ENCODE data around the gene TLE1.

Gene TLE1

DNA sequence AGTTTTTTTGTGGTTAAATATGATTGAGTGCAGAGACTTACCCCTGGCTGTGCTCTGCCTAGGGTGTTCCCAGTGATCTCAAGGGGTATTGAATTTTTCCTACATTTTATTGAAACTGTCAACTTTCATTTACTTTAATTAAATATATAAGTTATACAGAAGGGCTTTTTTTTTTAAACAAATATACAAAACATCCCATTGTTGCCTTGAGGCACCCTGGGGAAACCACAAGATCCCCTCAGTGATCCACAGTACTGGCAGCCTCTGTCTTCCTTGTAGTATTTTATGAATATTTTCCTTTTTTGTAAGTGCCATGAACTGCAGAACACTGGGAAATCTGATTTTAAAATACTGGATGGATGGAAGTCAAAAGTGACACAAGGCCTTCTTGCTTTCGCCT is 123.7 kb downstream of the TLE1 start:
- DNase-seq, result no peak

DNA sequence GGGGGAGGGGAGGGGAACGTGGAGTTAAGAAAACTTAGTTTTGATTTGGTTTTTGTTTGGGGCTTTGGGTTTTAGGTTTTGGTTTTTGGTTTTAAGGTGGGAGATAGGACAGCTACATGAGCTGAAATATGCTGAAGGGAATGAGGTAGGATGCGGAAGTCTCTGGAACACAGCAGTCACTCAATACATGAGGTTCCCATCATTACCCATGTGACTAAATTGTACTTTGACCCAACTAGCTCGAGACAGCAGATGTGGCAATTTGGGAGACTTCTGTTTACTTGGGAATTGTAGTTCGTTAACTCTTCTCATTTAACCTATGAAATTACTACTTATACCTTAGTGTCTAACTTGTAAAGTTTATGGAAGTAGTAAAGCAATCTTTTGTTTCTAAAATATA is 124.2 kb downstream of the TLE1 start:
- no peak for DNase-seq

DNA sequence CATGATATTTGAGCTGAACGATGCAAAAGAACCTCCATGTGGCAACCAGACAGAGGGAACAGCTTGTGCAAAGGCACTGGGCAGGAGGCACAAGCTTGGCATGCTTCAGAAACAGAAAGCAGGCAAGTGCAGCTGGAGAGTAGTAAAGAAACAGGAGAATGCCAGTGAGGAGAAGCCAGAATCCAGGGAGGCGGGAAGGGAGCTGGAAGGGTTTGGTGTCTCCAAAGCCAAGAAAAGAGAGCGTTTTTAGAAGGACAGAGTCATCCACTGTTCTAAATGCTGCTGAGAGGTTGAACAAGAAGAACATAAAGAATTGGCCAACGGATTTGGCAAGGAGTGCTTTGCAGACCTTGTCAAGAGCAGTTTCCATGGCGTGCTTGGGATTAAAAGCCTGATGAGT is 124.7 kb downstream of the TLE1 start:
- no peak for DNase-seq

DNA sequence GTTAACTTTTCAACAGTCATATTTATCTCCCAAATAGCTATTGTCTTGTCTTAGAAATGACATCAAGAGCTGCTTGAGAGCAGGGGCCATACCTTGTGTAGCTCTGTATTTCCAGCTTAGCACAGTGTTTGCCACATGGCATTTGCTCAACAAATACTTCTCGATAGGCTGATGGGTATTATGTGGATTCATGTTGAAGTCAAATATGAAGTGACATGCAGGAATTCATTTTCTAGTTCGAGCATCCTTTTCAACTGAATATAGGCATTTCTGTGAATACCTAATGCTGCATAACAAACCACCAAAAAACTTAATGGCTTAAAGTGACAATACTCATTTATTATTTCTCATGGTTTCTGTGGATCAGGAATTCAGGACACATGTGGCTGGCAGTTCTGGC is 125.6 kb downstream of the TLE1 start:
- no peak for DNase-seq

DNA sequence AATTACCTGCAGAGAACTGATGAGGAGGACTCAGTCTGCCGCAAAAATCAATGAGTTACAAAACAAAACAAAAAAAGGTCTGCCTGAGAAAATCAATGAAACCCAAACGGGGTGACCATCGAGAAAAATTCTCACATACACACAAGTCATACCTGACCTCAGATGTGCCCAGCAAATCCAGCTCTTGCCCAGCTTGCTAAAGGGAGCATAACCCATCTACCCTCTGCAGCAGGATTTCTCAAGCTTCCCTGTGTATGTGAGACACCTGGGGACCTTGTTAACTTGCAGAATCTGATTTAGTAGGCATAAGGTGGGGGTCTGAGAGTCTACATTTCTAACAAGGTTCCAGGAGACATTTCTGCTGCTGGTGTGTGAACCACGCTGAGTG is 126.3 kb downstream of the TLE1 start:
- no peak for DNase-seq

DNA sequence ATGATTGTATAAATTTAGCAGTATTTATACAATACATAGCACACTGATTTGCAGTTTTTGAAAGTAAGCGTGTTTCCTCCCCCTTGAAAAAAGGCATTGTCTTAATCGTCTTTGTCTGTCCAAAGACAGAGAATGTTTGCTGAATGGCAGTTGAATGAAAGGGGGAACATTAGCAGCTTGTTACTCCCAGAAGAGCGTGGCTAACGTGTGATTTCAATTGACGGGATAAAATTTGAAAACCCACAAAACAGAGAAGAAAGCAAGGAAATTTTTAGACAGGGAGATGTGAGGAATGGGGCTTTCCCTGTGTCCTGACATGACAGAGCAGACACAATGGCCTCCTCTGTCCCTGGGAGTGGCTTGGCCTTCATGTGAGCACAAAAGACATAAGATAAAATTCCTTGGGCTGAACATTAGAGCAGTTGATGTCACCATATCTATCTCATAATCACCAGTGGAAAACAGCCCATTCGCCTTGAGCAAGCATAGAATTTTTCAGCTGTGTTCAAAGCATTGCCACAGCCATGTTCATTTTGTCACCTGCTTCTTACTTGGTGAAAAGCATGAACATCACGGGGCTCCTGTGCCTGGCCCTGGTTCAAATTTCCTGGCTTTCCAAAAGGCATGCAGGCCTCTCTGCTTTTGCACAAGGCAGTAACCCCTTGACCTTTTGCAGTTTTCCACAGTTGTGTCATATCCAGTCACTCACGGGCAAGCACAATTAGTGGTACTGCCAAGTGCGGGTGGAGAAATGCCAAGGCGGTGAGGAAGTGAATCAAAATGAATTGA is 126.9 kb downstream of the TLE1 start:
- DNase-seq, result no peak

DNA sequence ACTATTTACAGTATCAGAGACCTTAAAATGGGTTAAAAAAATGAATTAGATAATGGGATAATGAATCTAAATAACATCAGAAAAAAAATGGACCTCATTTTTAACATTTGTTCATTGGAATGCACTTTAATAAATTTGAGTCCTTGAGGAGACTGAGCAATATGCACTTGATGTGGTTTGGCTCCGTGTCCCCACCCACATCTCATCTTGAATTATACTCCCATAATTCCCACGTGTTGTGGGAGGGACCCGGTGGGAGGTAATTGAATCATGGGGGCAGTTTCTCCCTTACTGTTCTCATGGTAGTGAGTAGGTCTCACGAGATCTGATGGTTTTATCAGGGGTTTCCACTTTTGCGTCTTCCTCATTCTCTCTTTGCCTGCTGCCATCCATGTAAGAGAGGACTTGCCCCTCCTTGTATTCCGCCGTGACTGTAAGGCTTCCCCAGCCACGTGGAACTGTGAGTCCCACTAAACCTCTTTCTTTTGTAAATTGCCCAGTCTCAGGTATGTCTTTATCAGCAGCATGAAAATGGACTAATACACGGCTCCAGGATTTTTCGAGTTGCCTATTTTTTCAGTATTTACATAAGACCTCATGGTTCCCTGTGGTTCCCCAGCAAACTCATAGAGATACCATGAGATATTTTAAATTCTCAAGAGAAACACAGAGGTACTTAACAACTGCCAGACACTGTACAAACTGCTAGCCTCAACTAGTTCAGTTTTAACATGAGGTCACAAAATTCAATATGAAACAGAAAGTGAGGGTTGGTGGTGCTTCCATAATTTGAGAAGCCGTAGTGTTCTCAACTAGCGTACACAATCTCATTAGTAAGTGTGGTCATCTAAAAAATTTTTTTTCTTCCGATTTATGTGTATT is 128.3 kb downstream of the TLE1 start:
- no peak for DNase-seq

DNA sequence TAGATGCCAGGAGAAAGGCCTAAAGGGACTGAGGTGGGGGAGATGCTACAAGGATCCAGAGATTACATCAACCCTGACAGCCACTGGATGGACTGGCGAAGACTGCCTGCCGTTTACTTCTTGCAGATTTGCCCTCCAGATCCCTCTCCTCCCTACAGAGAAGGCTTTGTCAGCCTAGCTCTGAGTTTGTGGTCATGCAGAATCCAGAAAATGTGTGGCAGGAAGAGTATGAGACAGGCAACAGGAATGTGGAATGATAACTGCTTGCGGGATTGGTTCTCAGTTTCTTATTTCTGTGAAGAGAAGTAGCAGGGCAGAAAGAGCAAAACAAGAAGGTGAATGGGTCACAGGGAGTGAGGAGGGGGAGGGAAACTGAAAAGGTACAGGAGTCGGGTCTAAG is 129.6 kb downstream of the TLE1 start:
- DNase-seq, result no peak

DNA sequence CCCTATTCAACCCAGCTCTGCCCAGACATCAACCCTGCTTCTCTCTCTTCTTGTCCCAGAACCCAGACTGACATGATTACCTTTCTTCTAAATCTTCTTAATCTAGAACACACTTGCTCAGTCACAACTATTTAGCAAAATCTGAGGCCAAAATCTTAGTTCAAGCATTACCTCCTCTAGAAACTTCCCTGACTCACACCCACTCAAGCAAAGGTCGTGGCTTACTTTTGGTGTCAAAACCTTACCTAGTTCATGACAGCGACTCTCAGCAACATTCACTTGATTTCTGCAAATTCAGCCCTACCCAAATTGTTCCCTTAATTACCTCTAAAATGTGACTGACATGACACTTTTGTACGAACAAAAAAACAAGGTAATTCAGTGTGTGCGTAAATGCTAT is 130.2 kb downstream of the TLE1 start:
- DNase-seq, result no peak

DNA sequence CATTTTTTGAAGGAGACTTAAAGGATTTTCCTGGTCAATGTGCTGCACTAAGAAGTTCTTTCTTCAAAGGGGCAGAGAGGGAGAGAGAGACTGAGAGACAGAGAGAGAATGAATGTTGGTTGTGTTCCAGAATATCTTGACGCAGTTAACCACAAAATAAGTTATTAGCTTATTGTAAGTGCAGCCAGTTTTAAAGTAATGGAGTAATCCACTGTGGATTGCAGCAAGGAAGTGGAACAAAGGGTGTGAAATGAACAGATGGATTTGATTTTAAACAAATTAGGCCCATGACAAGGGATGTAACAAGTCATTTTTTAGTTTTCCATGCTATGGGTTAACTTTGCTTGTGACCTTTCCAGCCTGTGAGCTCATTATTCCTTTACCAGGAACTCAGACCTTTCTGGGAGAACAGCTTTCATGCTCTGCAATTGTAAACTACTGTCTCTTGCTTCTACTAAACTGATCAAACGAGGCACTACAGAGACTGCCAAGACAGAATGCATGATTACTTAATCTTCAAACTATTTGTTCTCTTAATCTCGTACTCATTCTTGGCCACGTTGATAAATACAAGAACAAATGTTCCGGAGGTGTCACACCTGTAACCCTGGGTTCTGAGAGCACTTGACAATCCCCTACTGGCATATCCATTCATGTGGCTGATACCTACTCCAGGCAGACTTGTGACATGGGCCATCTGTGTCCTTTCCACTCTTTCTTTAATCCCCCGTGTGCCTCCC is 131.1 kb downstream of the TLE1 start:
- DNase-seq, result no peak

DNA sequence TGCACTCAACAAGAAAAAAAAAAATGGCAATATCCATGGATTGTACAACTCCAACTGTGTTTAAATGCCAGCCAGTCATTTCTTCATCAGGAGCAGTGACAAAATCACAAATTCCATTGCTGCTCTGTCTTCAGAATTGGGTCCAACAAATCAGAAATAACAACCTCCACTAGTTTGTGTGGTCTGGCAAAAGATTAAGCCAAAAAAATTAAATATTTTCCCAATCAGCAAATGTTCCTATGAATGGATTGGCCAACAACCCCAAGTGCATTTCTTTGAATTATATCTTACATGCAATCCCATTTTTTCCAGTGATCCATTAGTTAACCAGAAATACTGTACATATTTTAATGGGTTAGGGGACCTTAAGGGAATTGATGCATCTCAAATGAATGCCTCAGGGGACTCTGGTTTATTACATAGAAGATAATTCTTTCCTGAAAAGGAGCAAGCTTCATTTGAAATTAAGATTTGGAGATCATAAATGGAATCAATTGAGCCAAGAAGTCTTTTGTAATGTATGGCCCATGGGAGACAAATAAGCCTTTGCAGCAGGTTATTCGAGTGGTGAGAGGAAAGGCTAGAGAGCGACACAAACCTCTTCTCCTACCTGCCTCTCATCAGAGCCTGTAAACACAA is 131.8 kb downstream of the TLE1 start:
- DNase-seq, result no peak

DNA sequence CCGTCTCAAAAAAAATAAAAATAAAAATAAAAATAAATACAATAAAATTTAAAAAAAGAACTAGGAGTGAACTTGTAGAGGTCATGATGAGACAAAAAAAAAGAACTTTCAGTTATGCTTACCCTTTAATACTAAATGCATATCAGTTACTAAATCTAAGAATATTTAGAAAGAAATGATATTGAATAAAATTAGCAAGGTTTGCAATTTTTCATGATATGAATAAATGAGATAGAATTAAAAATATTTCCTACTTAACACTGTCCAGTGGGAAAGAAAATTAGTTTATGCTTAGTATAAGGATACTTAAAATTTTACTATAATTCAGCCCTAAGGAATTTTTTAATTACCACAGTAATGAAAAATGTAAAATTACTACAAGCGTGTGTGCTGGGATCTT is 132.4 kb downstream of the TLE1 start:
- DNase-seq, result no peak

DNA sequence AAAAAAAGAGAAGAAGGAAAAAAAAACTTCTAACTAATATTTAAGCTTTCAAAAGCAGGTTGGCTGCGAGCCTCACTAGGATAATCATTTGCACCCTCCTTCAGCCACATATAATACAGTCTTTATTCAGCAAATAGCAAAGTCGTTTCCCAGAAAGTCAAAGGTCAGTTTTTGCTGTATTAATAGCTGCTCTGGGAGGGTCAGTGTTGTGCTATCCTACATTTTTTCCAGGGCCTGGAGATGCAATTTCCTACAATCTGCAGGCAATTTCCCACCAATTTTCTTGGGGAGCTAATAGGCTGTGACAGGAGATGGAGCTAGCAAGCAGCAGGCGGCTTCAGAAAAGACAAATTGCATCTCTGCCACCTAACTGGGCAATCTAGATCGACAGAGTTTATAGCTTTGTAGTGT is 136.8 kb downstream of the TLE1 start:
- DNase-seq, result no peak

DNA sequence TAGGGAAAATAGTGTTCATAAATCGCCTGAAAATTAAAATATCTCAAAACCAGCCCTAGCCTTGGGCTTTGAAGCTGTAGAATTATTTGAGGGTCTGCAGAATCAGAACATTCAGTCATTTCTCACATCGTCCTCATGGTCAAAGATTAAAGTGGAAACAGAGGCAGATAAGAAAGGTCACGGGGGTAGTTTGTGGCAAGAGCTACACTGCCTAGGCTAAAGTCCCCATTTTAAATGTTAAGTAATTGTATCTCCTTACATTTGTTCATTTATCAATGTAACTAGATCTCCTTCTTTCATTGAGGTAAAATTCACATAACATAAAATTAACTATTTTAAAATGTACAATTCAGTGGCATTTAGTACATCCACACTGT is 139.2 kb downstream of the TLE1 start:
- no peak for DNase-seq

DNA sequence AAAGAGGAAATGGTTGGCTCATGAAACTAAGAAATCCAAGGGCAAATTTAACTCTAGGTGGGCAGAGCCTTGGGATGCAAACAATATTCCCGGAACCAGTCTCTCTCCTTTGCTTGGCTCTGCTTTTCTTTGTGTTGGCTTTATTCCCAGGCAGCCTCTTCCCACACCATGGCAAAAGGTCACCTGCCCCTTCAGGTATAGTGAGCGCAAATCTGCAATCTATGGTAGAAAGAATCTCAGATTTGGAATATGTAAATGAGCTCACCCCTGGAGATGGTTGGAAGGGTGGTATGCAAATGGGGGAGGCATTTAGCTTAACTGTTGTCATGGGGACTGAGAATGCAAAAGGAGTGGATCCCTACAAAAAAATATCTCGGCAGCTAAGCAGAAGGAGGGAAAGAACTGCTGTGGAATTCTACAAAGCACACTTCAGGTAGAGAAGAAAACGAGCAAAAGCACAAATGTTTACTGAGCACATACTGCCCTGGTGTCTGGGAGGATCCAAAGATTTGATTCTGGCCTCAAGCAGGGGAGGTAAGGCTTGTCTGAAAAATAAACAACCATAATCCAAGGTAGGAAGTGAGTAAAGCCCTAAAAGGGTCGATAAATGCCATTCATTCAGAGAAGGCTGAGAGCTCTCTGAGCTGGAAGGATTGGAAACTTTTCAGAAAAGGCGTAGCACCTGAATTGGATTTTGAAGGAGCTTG is 139.7 kb downstream of the TLE1 start:
- no peak for DNase-seq

DNA sequence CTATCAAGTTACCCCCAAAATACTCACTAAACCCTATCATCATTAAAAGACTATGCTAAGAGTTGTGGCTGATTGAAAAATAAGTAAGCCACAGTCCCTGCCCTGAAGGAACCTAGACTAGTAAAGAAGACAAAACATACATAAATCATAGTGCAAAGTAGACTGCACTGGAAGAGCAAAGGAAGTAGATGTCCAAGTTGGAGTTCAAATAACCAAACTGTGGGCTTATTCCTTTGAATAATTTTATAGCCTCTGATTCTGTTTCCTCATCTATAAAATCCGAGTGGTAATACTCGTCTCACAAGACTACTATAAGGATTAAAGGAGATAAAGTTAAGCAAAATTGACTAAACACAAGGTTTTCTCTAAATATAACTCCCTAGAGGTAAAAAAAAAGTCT is 140.4 kb downstream of the TLE1 start:
- DNase-seq, result no peak

DNA sequence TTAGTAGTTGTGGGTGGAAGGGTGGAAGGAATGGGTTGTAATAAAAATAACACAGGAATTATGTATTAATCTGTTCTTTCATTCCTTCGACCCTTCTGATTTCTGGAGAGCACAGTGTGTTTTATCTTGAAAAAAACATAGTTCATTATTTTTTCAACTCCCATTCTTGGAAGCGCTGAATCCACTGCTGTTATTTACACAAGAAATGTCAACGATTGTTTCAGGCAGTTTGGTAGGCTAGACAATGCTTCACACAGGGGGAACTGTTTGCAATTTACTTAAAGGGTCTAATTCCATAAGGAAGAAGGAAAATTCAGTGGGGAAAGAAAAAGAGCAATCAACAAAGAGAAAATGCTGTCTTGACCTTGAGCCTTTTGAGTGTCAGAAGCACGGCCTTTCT is 142.9 kb downstream of the TLE1 start:
- no peak for DNase-seq

DNA sequence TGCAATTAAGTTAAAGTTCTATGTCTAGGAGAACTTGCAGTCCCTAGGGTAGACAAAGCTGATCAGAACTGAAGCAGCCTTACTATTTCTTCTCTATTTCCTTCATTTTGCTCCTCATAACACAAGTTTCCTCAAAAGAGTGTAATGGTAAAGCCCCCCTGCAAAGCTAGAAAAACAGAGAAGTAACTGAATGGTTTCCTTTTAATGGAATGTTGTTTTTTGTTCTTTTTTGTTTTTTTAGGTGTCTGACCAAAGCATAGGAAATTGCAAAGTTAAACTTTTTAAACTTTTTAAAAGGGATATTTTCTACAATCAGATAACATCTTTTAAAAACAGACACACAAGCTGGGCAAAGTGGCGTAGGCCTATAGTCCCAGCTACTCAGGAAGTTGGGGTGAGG is 145.7 kb downstream of the TLE1 start:
- DNase-seq, result no peak

DNA sequence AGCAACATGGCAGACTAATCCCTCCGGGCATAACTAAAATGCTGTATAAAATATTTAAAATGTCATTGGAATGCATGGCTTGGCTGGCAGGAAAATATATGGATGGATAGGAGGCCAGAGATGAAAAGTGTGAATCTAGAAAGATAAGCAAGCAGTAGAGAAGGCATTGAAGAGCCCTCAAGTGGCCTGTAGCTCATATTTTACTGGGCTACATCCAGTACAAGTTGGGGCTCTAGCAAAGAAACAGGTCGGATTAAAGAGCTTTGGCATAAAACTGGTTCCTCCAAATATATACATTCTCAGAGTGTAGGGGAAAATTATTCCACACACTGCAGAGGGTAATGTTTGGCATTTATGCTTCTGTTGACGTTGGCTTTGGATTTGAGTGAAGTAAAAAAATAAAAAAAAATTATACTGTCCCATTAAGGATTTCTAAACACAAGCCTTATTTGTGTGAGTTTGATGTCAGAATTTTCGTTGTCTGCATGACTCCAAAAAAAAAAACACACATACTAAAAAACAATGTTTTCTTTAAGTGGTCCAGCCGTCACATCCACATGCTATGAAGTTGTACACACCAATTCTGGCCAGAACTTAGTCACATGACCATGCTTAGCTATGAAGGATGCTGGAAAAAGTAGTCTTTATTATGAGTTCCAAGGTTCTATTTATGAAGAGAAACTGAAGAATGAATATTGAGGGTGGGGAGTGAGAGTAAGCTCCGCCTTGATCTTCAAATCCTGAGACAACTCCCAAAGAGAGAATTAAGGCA is 147.0 kb downstream of the TLE1 start:
- DNase-seq, result no peak

DNA sequence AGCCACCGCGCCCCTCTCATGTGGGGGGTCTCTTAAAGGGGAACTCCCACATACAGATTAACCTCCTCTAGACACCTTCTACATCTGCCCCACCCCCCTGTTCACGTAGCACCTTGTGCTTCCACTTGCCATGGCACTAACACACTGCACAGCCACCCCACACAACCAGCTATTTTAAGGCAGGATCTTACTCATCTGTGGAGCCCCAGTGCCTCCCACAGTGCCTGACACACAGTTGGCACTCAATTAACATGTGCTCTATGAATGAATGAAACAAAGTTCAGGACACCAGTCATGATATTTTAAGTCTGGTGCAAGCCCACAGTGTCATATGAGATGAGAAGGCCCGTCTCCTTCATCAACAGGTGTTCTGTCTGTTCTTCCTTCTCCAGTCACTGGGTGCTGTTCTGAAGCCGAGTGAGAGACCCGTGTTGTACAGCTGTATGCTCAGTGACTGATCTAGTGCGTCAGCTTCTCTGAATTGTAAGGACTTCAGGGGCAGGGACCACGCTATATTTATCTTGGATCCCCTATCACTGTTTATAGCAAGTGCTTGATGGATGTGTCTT is 149.1 kb downstream of the TLE1 start:
- no peak for DNase-seq

DNA sequence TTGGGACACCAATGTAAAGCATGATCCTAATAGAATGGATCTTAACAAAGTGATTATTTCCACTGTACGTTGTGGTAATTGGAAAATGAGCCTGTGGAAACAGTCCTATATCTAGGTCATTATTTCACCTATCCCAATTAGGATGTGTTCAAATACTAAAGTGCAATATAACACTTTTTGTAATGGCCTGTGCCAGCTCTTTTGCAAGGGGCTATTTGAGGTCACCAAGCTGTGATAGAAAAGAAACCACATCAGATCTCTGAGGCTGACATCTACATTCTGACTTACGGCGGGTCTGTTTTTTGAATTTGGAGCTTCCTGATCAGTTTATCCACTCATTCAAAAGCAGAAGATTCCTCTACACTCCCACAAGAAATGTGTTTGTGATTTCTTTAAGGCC is 150.0 kb downstream of the TLE1 start:
- no peak for DNase-seq

Measured in activated CD4-positive, alpha-beta T cell treated with anti-CD3 and anti-CD28 coated beads, Interleukin-2, amount 50 U/mL, for 4 hours (primary cell).